Duodenal mucosa (tissue), 2 donors: ENCODE data around the gene OR8K1.

Source experiments
- H3K27ac ChIP-seq: one replicate; pipeline ENCODE4 v1.7.0; 2013; ENCODE audit warnings: low read depth, low read length
- H3K27me3 ChIP-seq, 2 donors: one replicate each; pipeline ENCODE4 v1.7.0; 2013; ENCODE audit warnings: low read length in 2 of 2, control low read depth in 1 of 2; ENCODE audit not compliant: insufficient read depth in 2 of 2, control insufficient read depth in 1 of 2
- H3K36me3 ChIP-seq, 2 donors: one replicate each; pipeline ENCODE4 v1.7.0; 2013; ENCODE audit warnings: low read length in 2 of 2, control low read depth in 1 of 2; ENCODE audit not compliant: insufficient read depth in 2 of 2, control insufficient read depth in 1 of 2
- H3K4me1 ChIP-seq, 2 donors: one replicate each; pipeline ENCODE4 v1.7.0; 2013; ENCODE audit warnings: low read length in 2 of 2, control low read depth in 1 of 2; ENCODE audit not compliant: insufficient read depth in 2 of 2, control insufficient read depth in 1 of 2
- H3K4me3 ChIP-seq, 2 donors: one replicate each; pipeline ENCODE4 v1.7.0; 2013; ENCODE audit warnings: low read length in 2 of 2, low read depth in 1 of 2
- H3K9ac ChIP-seq, 2 donors: one replicate each; pipeline ENCODE4 v1.7.0; 2013; ENCODE audit warnings: low read length in 2 of 2, low read depth in 1 of 2
- H3K9me3 ChIP-seq, 2 donors: one replicate each; pipeline ENCODE4 v1.7.0; 2013; ENCODE audit warnings: low read length in 2 of 2, control low read depth in 1 of 2; ENCODE audit not compliant: control insufficient read depth in 1 of 2

The OR8K1 gene

GRCh38 chr11:56394381-56394780, 48.5 kb downstream of the OR8K1 start:
- Histone ChIP-seq H3K4me1 (no peaks in the 10 kb centered on the region), H3K9me3 (peaks cover 2 to 10% of the 10 kb centered on the region in 2 donors), H3K4me3 (no peak overlapping the region), H3K27ac (no peak overlapping the region), H3K36me3 (no peaks in the 10 kb centered on the region), H3K9ac (no peak overlapping the region), H3K27me3 (no peaks in the 10 kb centered on the region)

GRCh38 chr11:56396047-56396446, 50.2 kb downstream of the OR8K1 start:
- H3K4me3 ChIP-seq, result no peak overlapping the region
- H3K27ac ChIP-seq, result no peak overlapping the region
- no peaks in the 10 kb centered on the region for H3K36me3 ChIP-seq
- no peaks in the 10 kb centered on the region for H3K27me3 ChIP-seq
- no peak overlapping the region for H3K9ac ChIP-seq
- no peaks in the 10 kb centered on the region for H3K4me1 ChIP-seq
- peaks cover 2 to 9% of the 10 kb centered on the region in 2 donors for H3K9me3 ChIP-seq
